AG04449 (cell line): ENCODE results near the gene LONP1.
A peak's percentile ranks its signal among the peaks of the same experiment; 100 is the strongest.

Experiments
- CTCF ChIA-PET: fragments of 350-600 bp; formaldehyde crosslinking; extraction: SDS; loops from one replicate; lab custom pipeline; 2021; ENCODE audit warnings: antibody characterized with exemption; lab: Yijun Ruan, JAX
- POLR2A ChIA-PET: fragments of 400-600, 350-600 bp; formaldehyde crosslinking; extraction: SDS; loops from one replicate; lab custom pipeline; 2020; ENCODE audit warnings: antibody characterized with exemption, inconsistent platforms; lab: Yijun Ruan, JAX
- DNase-seq: peaks from one replicate; pipeline ENCODE4 v3.0.0-alpha.2; 2010; ENCODE audit warnings: low read depth, low spot score
- H3K4me3 ChIP-seq: 2 replicates; pipeline ENCODE4 v1.5.1; 2011; ENCODE audit warnings: low read depth, mild to moderate bottlenecking, control low read depth, low read length
- CTCF ChIP-seq: IDR thresholded peaks from one replicate; pipeline ENCODE4 v1.5.1; 2011; ENCODE audit warnings: mild to moderate bottlenecking, moderate library complexity, low read length, control low read depth, inconsistent platforms; ENCODE audit not compliant: insufficient read depth; ENCODE audit errors: missing control alignments

Gene LONP1

DNA sequence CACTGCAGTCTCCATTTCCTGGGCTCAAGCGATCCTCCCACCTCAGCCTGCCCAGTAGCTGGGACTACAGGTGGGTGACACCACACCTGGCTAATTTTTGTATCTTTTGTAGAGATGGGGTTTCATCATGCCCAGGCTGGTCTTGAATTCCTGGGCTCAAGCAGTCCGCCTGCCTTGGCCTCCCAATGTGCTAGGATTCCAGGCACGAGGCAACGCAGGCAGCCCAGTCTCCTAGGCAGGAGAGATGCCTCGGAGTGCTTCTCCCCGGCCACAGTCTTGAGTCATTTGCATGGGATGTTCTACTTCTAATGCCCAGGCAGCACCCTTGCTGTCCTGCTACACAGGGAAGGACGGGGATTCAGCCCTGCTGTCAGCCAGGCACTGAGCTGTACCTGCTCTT, 48.3 kb downstream of the LONP1 start:
- ChIA-PET CTCF (interaction anchor here (2.2 kb wide), 1 partner anchor 16 kb away, joined by 7 read pairs; no protein-coding TSS in a partner anchor), POLR2A (no interaction called here)
- H3K4me3 ChIP-seq: no peak overlapping the region
- DNase-seq: no peak
- TF ChIP-seq CTCF: no peak

GRCh38 chr19:5669212-5669611, 50.7 kb downstream of the LONP1 start:
- no peak for TF ChIP-seq CTCF
- no peak overlapping the region for H3K4me3 ChIP-seq
- ChIA-PET CTCF (interaction anchor here (1.0 kb wide), 2 partner anchors 18 to 328 kb away, joined by 3 to 4 read pairs; partner anchors contain the start of gene PTPRS), POLR2A (no interaction called here)
- no peak for DNase-seq

- no peak for TF ChIP-seq CTCF
- H3K4me3 ChIP-seq: no peak overlapping the region
- ChIA-PET POLR2A (no interaction called here), CTCF (no interaction called here)
- DNase-seq: no peak
Observed at GRCh38 chr19:5667751-5668271, 52.1 kb downstream of the LONP1 start.

- TF ChIP-seq CTCF: no peak
- DNase-seq: no peak
- no peak overlapping the region for H3K4me3 ChIP-seq
- ChIA-PET CTCF (interaction anchor here (2.7 kb wide), 1 partner anchor 20 kb away, joined by 8 read pairs; no protein-coding TSS in a partner anchor), POLR2A (no interaction called here)
Observed at GRCh38 chr19:5666921-5667610, 52.9 kb downstream of the LONP1 start.

- CTCF ChIA-PET: interaction anchor here (1.1 to 2.7 kb wide), 5 partner anchors 10 to 35 kb away, joined by 3 to 10 read pairs (median 5); no protein-coding TSS in a partner anchor
Observed at GRCh38 chr19:5665781-5666513, 54.0 kb downstream of the LONP1 start.

More at GRCh38 chr19:5665781-5666513, 54.0 kb downstream of the LONP1 start:
- peak; percentile 33 for TF ChIP-seq CTCF
- POLR2A ChIA-PET: interaction anchor here (1.1 kb wide), 1 partner anchor 44 kb away, joined by 4 read pairs; the partner anchor contains the start of genes SAFB and SAFB2
- peak; percentile 34 for DNase-seq
- H3K4me3 ChIP-seq: no peak overlapping the region
